Measurements from ENCODE around the gene EXO1.

Gene EXO1

DNA sequence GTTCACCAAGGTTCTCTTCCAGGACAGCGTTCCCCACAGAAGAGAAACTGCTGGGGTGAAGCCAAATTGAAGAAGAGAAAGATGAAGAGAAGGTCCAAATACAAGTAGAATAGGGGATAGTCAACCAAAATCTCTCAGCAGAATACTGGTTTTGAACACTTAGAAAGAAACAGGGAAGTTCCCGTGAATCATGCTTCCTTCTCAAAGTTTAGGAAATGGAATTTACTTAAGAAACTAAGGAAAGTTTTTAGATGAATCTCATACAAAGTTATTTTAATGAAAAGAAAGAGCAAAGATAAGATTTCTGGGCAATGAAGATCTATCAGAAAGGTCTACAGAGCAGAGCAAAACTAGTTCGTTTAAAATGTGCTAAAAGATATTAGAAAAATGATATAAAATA, 43.3 kb downstream of the EXO1 start:
- no peak for DNase-seq (ENCODE audit: low spot score)

DNA sequence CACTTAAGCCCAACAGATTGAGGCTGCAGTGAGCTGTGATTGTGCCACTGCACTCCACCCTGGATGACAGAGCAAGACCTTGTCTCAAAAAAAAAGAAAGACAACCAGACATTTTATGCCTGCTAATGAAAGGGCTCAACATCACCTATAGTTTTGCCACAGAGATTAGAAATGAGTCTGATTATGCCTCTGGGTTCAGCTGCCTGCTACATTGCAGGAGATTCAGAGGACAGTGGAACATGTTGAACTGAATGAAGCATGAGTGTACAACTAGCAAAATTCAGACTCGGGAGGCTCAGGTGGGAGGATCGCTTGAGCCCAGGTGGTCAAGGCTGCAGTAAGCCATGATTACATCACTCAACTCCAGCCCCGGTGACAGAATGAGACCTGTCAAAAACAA, 46.0 kb downstream of the EXO1 start:
- no peak for DNase-seq (ENCODE audit: low spot score)

- no peak for DNase-seq (ENCODE audit: low spot score)
Observed at GRCh38 chr1:241895013-241895412, 47.0 kb downstream of the EXO1 start.

- DNase-seq (ENCODE audit: low spot score) = no peak
Observed at GRCh38 chr1:241896670-241896962, 48.6 kb downstream of the EXO1 start.

GRCh38 chr1:241899210-241899609, 51.2 kb downstream of the EXO1 start:
- peak; percentile 5 for DNase-seq (ENCODE audit: low spot score)

DNA sequence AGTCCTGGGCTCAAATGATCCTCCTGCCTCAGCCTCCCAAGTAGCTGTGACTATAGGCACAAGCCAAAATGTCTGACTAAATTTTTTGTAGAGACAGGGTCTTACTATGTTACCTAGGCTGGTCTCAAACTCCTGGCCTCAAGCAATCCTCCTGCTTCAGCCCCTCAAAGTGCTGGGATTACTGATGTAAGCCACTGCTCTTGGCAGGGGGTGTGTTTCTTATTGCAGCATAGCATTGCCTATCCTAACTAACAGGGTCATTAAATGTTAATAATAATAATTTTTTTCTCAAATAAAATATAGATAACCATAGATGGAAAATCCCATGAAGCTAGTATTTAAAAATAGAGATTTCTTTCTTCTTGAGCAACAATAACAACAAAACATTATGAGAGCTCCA, 52.4 kb downstream of the EXO1 start:
- no peak for DNase-seq (ENCODE audit: low spot score)

GRCh38 chr1:241902391-241903065, 54.5 kb downstream of the EXO1 start:
- DNase-seq (ENCODE audit: low spot score) = no peak

DNA sequence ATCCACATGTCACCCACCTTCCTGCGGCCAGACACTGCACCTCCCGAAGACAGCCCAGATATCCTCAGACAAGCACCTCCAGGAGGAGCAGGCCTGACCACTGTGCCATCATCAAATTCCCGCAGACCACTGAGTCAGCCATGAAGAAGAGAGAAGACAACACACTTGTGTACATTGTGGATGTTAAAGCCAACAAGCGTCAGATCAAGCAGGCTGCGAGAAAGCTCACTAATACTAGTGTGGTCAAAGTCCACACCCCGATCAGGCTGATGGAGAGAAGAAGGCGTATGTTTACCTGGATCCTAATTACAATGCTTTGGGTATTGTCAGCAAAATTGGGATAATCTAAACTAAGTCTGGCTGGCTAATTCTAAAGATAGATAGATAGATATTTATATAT, 68.2 kb downstream of the EXO1 start:
- DNase-seq (ENCODE audit: low spot score) = no peak

- no peak for DNase-seq (ENCODE audit: low spot score)
Observed at GRCh38 chr1:241917487-241917886, 69.5 kb downstream of the EXO1 start.

DNA sequence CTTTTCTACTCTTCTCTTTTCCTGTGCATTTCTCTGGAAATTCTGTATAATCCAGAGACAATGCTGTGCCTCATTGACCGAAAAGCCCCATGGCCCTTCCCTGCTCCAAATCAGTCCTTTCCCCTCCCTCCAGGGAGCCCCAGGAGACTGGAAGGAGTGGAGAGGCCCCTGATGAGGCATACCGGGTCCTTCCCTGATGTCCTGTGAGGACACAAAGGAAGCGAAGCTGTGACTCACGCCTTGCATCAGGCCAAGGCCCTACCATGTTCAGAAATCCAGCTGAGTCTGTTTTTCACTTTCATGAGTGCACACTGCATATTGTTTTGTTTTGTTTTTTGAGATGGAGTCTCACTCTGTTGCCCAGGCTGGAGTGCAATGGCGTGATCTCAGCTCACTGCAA, 70.9 kb downstream of the EXO1 start:
- DNase-seq (ENCODE audit: low spot score) = no peak

- no peak for DNase-seq (ENCODE audit: low spot score)
Observed at GRCh38 chr1:241924080-241924808, 76.2 kb downstream of the EXO1 start.

GRCh38 chr1:241926141-241926540, 78.1 kb downstream of the EXO1 start:
- DNase-seq (ENCODE audit: low spot score) = no peak

GRCh38 chr1:241927321-241927720, 79.3 kb downstream of the EXO1 start:
- no peak for DNase-seq (ENCODE audit: low spot score)

DNA sequence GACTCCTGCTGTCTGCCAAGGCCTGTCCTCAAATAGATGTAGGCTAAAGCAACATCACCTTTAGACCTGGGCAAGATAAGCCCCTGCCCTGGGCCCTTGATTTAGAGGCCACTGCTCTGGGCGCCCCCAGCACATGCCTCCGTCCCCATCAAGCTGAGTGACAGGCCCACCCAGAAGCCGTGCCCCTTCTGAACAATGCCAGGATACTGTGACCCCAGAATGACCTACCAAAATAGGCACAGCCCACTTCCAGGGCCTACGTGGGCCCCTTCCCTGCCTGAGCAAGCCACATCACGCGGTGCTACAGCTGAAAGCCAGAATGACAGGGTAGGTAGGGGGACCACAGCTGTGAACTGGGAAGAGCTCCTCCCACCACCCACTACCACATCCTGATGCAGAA, 84.8 kb downstream of the EXO1 start:
- no peak for DNase-seq (ENCODE audit: low spot score)

DNA sequence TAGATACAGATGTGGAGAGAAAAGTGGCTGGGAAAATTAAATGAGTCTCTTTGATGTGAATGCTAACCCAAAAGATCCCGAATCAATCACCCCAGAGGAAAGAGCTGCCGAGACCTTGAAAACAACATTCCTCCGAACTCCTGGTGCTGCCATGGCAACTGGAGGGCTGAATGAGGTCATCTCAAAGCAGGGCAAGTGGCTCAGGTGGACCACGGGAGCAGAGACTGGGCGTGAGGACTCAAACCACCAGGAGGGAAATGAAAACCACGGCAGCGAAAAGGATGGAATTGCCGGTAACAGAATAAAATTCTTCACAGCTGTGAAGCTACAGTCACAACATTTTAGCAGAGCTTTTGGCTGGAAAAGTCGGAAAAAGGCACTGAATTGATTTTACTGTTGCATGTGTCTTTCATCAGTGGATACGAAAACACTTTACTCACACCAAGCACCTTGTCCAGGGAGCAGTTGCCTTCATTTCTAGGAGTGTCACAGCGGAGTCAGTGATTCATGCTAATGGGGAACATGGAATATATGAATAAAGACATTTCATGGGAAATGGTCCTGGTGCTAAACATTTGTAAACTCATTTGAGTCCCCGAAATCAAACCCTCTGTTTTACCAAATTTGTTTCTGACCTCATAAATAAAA, 86.3 kb downstream of the EXO1 start:
- DNase-seq (ENCODE audit: low spot score) = no peak

- DNase-seq (ENCODE audit: low spot score) = no peak
Observed at GRCh38 chr1:241934866-241935265, 86.9 kb downstream of the EXO1 start.
